Tibial nerve (tissue), 4 donors: Measurements from ENCODE around the gene ADCY3.

ENCODE experiments used
- CTCF ChIP-seq, 5 experiments: fragments of 200-600 bp in 3 of 5; fragments of 450-650 bp in 2 of 5; sonication (generic) in 3 of 5; IDR thresholded peaks; one replicate each; pipeline ENCODE4 v1.5.1; 2016 to 2019; ENCODE audit warnings: antibody characterized with exemption in 5 of 5, mild to moderate bottlenecking in 3 of 5, moderate library complexity in 2 of 5
- EP300 ChIP-seq, 2 donors: sonication (generic); formaldehyde crosslinking; IDR thresholded peaks; one replicate each; pipeline ENCODE4 v1.6.1; 2017; ENCODE audit warnings: antibody characterized with exemption in 2 of 2, mild to moderate bottlenecking in 1 of 2

GRCh38 chr2:24785671-24786321, 134.2 kb downstream of the ADCY3 start:
- TF ChIP-seq CTCF (IDR thresholded peaks at IDR 0.05) = no peak
- TF ChIP-seq EP300 (IDR thresholded peaks at IDR 0.05) = no peak
